CD14-positive monocyte (primary cell): Measurements from ENCODE around the gene AP1B1. TPM values are rescaled to one million over a fixed set of nuclear protein-coding genes. Genes with fewer than 3 reads are reported as not detected.

Experiments used
- DNase-seq, 3 donors: peaks; one replicate each; pipeline ENCODE4 v3.0.0-alpha.2; 2011 to 2022
- H2AFZ ChIP-seq: 2 replicates; pipeline ENCODE4 v1.6.0; 2012; ENCODE audit warnings: mild to moderate bottlenecking, low read depth, low read length, inconsistent platforms; ENCODE audit not compliant: insufficient read depth, poor library complexity, severe bottlenecking
- H3K27ac ChIP-seq, 2 donors: 1 replicate in 1 of 2; 2 replicates in 1 of 2; pipeline ENCODE4 v1.5.1; 2012 to 2013; ENCODE audit warnings: low read length in 2 of 2, control low read depth in 1 of 2, inconsistent platforms in 1 of 2, low read depth in 1 of 2, mild to moderate bottlenecking in 1 of 2
- H3K27me3 ChIP-seq, 2 donors: one replicate each; pipeline versions ENCODE4 v1.6.0 to v1.6.1; 2011 to 2013; ENCODE audit warnings: low read length in 2 of 2; ENCODE audit not compliant: control insufficient read depth in 2 of 2, insufficient read depth in 2 of 2
- H3K36me3 ChIP-seq, 2 donors: replicated peaks in 1 of 2; 1 replicate in 1 of 2; 2 replicates in 1 of 2; pipeline versions ENCODE4 v1.5.1 to v1.6.1; 2012 to 2013; ENCODE audit warnings: low read length in 2 of 2, control low read depth in 1 of 2, inconsistent platforms in 1 of 2, mild to moderate bottlenecking in 1 of 2; ENCODE audit not compliant: insufficient read depth in 2 of 2, control insufficient read depth in 1 of 2
- H3K4me1 ChIP-seq, 2 donors: 1 replicate in 1 of 2; 2 replicates in 1 of 2; pipeline versions ENCODE4 v1.5.1 to v1.6.1; 2012 to 2013; ENCODE audit warnings: low read length in 2 of 2, control low read depth in 1 of 2, inconsistent platforms in 1 of 2, mild to moderate bottlenecking in 1 of 2, moderate library complexity in 1 of 2; ENCODE audit not compliant: insufficient read depth in 2 of 2, control insufficient read depth in 1 of 2
- H3K4me2 ChIP-seq: replicated peaks from 2 replicates; pipeline ENCODE3; 2012; ENCODE audit warnings: low read length, moderate library complexity, mild to moderate bottlenecking; ENCODE audit not compliant: poor library complexity, severe bottlenecking; ENCODE audit errors: extremely low read depth
- H3K4me3 ChIP-seq, 3 experiments: fragments of 200-600 bp in 1 of 3; sonication (generic) in 1 of 3; replicated peaks in 1 of 3; 1 replicate in 2 of 3; 2 replicates in 1 of 3; pipeline ENCODE4 v1.5.1; 2011 to 2013; ENCODE audit warnings: low read length in 3 of 3, mild to moderate bottlenecking in 3 of 3, control low read depth in 2 of 3, low read depth in 2 of 3, inconsistent platforms in 1 of 3, moderate library complexity in 1 of 3
- H3K79me2 ChIP-seq: 2 replicates; pipeline ENCODE4 v1.6.0; 2012; ENCODE audit warnings: mild to moderate bottlenecking, control low read depth, inconsistent platforms, low read length, moderate library complexity; ENCODE audit not compliant: insufficient read depth
- H3K9ac ChIP-seq: 2 replicates; pipeline ENCODE4 v1.6.0; 2017; ENCODE audit warnings: low read length, mild to moderate bottlenecking; ENCODE audit not compliant: insufficient read depth, poor library complexity, severe bottlenecking
- H3K9me3 ChIP-seq, 2 donors: replicated peaks in 1 of 2; 1 replicate in 1 of 2; 2 replicates in 1 of 2; pipeline versions ENCODE4 v1.5.1 to v1.6.1; 2012 to 2013; ENCODE audit warnings: low read length in 2 of 2, control low read depth in 1 of 2; ENCODE audit not compliant: control insufficient read depth in 1 of 2, insufficient read depth in 1 of 2
- H4K20me1 ChIP-seq: 2 replicates; pipeline ENCODE4 v1.6.0; 2012; ENCODE audit warnings: mild to moderate bottlenecking, low read length, control low read depth, moderate library complexity; ENCODE audit not compliant: insufficient read depth
- H3K27ac Mint-ChIP-seq, 7 donors: one replicate each; pipeline ENCODE4 v1.8.0; 2020; ENCODE audit warnings: mild to moderate bottlenecking in 7 of 7, mixed read lengths in 7 of 7, moderate library complexity in 6 of 7, inconsistent platforms in 2 of 7
- H3K27me3 Mint-ChIP-seq, 3 donors: one replicate each; pipeline ENCODE4 v1.8.0; 2021 to 2022; ENCODE audit warnings: low read depth in 3 of 3, mild to moderate bottlenecking in 3 of 3, mixed read lengths in 3 of 3, moderate library complexity in 3 of 3, inconsistent platforms in 1 of 3
- H3K36me3 Mint-ChIP-seq, 2 donors: one replicate each; pipeline ENCODE4 v1.8.0; 2020; ENCODE audit warnings: mixed read lengths in 2 of 2, inconsistent platforms in 1 of 2, mild to moderate bottlenecking in 1 of 2
- H3K4me1 Mint-ChIP-seq: one replicate; pipeline ENCODE4 v1.8.0; 2020; ENCODE audit warnings: mild to moderate bottlenecking, mixed read lengths
- H3K4me3 Mint-ChIP-seq, 2 donors: one replicate each; pipeline ENCODE4 v1.8.0; 2020; ENCODE audit warnings: mild to moderate bottlenecking in 2 of 2, mixed read lengths in 2 of 2, moderate library complexity in 1 of 2
- H3K9me3 Mint-ChIP-seq, 7 donors: one replicate each; pipeline ENCODE4 v1.8.0; 2020 to 2022; ENCODE audit warnings: mixed read lengths in 7 of 7, mild to moderate bottlenecking in 6 of 7, moderate library complexity in 6 of 7, inconsistent platforms in 2 of 7
- CTCF ChIP-seq: fragments of 200-600 bp; IDR thresholded peaks from one replicate; pipeline ENCODE4 v1.8.0; 2022; ENCODE audit warnings: antibody characterized with exemption, mild to moderate bottlenecking
- WGBS: methylation state at CpG from one replicate; pipeline ENCODE4 v1.1.5; 2013; ENCODE audit warnings: missing lambda C conversion rate; ENCODE audit not compliant: insufficient coverage; 5-methylcytosine and 5-hydroxymethylcytosine counted together
- intact Hi-C, 2 donors: fragments of 100-400 bp; cut with micrococcal nuclease; formaldehyde crosslinking; loops; one replicate each; pipeline versions ENCODE4 v1.15.0 to v1.15.1; 2023
- polyA plus RNA-seq, 3 donors: library from polyadenylated mRNA; depleted of rRNA in 1 of 3; unstranded in 2 of 3; stranded (reverse) in 1 of 3; fragments of 300-500 nt in 2 of 3; fragments of >200 nt in 1 of 3; fragmentation: Illumina TruSeq in 2 of 3; gene quantifications; 1 replicate in 2 of 3; 2 replicates in 1 of 3; pipeline ENCODE4 v1.2.3, GENCODE V29; 2012 to 2021

Gene AP1B1
- polyA plus RNA-seq, 3 donors: 29.0 to 102 (median 40.3) TPM

- WGBS: 79% methylated on average over 13 of the region's 14 CpGs
- Histone ChIP-seq H3K4me2 (no peak overlapping the region), H3K9ac (no peak overlapping the region), H3K79me2 (no peaks in the 10 kb centered on the region), H3K4me3 (no peak overlapping the region), H4K20me1 (peaks cover 45% of the 10 kb centered on the region), H3K27me3 (no peaks in the 10 kb centered on the region), H3K4me1 (no peaks in the 10 kb centered on the region), H3K9me3 (no peaks in the 10 kb centered on the region), H3K27ac (peak overlapping the region in 1 of 2 donors; percentile 41), H3K36me3 (peaks cover 99 to 100% of the 10 kb centered on the region in 2 donors), H2AFZ (no peak overlapping the region)
- H3K27ac Mint-ChIP-seq: peak overlapping the region in 5 of 7 donors; percentile 9 to 63 (median 57)
- H3K4me1 Mint-ChIP-seq: no peaks in the 10 kb centered on the region
- intact Hi-C loops: no loop called here
- DNase-seq: no peak
- H3K27me3 Mint-ChIP-seq: peaks cover 0 to 1% (median 0%) of the 10 kb centered on the region in 3 donors
- no peak for TF ChIP-seq CTCF
- peaks cover 86 to 97% of the 10 kb centered on the region in 2 donors for H3K36me3 Mint-ChIP-seq
- no peaks in the 10 kb centered on the region for H3K9me3 Mint-ChIP-seq
- no peak overlapping the region for H3K4me3 Mint-ChIP-seq
Observed at GRCh38 chr22:29336751-29337490, 51.4 kb downstream of the AP1B1 start.

GRCh38 chr22:29335656-29336055, 52.7 kb downstream of the AP1B1 start:
- Histone ChIP-seq H3K27ac (no peak overlapping the region), H2AFZ (no peak overlapping the region), H3K9ac (no peak overlapping the region), H3K36me3 (peaks cover 99 to 100% of the 10 kb centered on the region in 2 donors), H3K4me2 (no peak overlapping the region), H3K4me1 (no peaks in the 10 kb centered on the region), H3K27me3 (no peaks in the 10 kb centered on the region), H4K20me1 (peaks cover 50% of the 10 kb centered on the region), H3K79me2 (no peaks in the 10 kb centered on the region), H3K9me3 (no peaks in the 10 kb centered on the region), H3K4me3 (no peak overlapping the region)
- Mint-ChIP-seq H3K4me3 (no peak overlapping the region), H3K27me3 (peaks cover 0 to 2% (median 1%) of the 10 kb centered on the region in 3 donors), H3K36me3 (peaks cover 84 to 97% of the 10 kb centered on the region in 2 donors), H3K4me1 (no peaks in the 10 kb centered on the region), H3K9me3 (no peaks in the 10 kb centered on the region), H3K27ac (peak overlapping the region in 2 of 7 donors; percentile 21 to 53)
- no peak for TF ChIP-seq CTCF
- 98% methylated on average over 10 of the region's 11 CpGs for WGBS
- intact Hi-C loops: no loop called here
- DNase-seq: no peak
